H1 (cell line): ENCODE results near the gene CYP1A2. TPM values are rescaled to one million over a fixed set of nuclear protein-coding genes. Genes with fewer than 3 reads are reported as not detected.

Experiments used
- CTCF ChIP-seq, 3 experiments: IDR thresholded peaks; 1 replicate in 2 of 3; 2 replicates in 1 of 3; pipeline versions ENCODE4 v1.5.1 to v1.6.1; 2011; ENCODE audit warnings: low read length in 3 of 3, mild to moderate bottlenecking in 3 of 3, inconsistent platforms in 2 of 3, low read depth in 1 of 3, moderate library complexity in 1 of 3; ENCODE audit not compliant: insufficient read depth in 1 of 3; ENCODE audit errors: control extremely low read depth in 1 of 3
- PHF8 ChIP-seq: fragments of 200-600 bp; sonication (generic); conservative IDR thresholded peaks from 2 replicates; pipeline ENCODE4 v1.7.1; 2012; ENCODE audit warnings: low read depth, mild to moderate bottlenecking, inconsistent platforms, low read length, moderate library complexity
- SUZ12 ChIP-seq: fragments of 200-600 bp; sonication (generic); IDR thresholded peaks from 2 replicates; pipeline ENCODE4 v1.6.1; 2012; ENCODE audit warnings: mild to moderate bottlenecking, inconsistent platforms, low read length, moderate library complexity, mixed read lengths
- USF2 ChIP-seq: IDR thresholded peaks from 2 replicates; pipeline ENCODE4 v1.6.1; 2011; ENCODE audit warnings: low read length, improper control_type of control experiment
- polyA plus RNA-seq, 7 experiments: library from polyadenylated mRNA; depleted of rRNA in 3 of 7; stranded (reverse) in 5 of 7; unstranded in 2 of 7; fragments of >200 nt in 5 of 7; fragments of 200-250 nt in 2 of 7; gene quantifications; 1 replicate in 5 of 7; 2 replicates in 1 of 7; 4 replicates in 1 of 7; pipeline versions ENCODE4 v1.2.1 to v1.2.3, GENCODE V29; 2011 to 2013; ENCODE audit warnings: missing spikeins in 2 of 7, mixed read lengths in 2 of 7
- total RNA-seq: library from RNA; stranded (reverse); fragmentation: NEBNext Ultra II Directional; extraction: Animal tissue kit (Norgen Biotek cat#: 25700); gene quantifications from 2 replicates; pipeline ENCODE4 v1.2.1, GENCODE V29; 2021

The CYP1A2 gene
- total and polyA plus RNA-seq, 2 of the 8 experiments (the other 6 are each of a cell fraction or from before 2014, with no cell fraction given), result not detected

DNA sequence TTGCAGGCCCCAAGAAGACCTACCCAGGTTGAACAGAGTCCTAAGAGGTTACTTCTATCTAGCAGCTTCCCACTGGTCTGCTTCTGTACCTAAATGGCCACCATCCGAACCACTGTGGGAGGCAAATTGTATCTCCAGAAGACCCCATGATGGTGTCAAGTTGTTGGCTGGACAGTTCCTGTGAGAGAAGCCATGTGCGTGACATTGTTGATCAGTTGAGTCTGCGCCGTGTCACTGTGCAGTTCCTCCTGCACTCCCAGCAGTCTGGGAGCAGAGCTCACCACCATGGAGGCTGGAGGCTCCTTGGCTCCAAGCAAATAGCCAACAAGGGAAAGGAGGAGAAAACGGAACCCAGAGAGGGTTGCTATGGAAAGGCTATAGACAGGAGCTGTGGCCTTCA is 15.8 kb upstream of the CYP1A2 start (continued):
- TF ChIP-seq USF2 (no peak), SUZ12 (no peak), PHF8 (no peak), CTCF (IDR thresholded peaks at IDR 0.05; ENCODE audit: control extremely low read depth in 1 of 3, insufficient read depth in 1 of 3, low read depth in 1 of 3, low read length in 3 of 3) (no peak)
